A549 (cell line): ENCODE data around the gene SMIM20. TPM values are rescaled to one million over a fixed set of nuclear protein-coding genes. Genes with fewer than 3 reads are reported as not detected.
A peak's percentile ranks its signal among the peaks of the same experiment; 100 is the strongest.

Experiments
- ATAC-seq, 2 experiments: fragments of 200-7000 bp in 1 of 2; fragments of >200 bp in 1 of 2; cut with Nextera tagmentation in 1 of 2; cut with Tn5 transposase in 1 of 2; 3 replicates each; pipeline versions ENCODE4 v1.8.0 to v1.9.1; 2018 to 2020; ENCODE audit warnings: mild to moderate bottlenecking in 1 of 2, moderate library complexity in 1 of 2
- CTCF ChIA-PET: fragments of 300-600 bp; sonication (Branson Sonifier 250); formaldehyde crosslinking; extraction: SDS; loops from one replicate; lab custom pipeline; 2021; ENCODE audit warnings: antibody characterized with exemption, inconsistent platforms; lab: Yijun Ruan, JAX
- POLR2A ChIA-PET: fragments of 350-600 bp; formaldehyde crosslinking; extraction: SDS; loops from one replicate; lab custom pipeline; 2021; ENCODE audit warnings: antibody characterized with exemption, inconsistent platforms; lab: Yijun Ruan, JAX
- DNase-seq, 2 experiments: peaks; one replicate each; pipeline versions ENCODE4 v3.0.0 to v3.0.0-alpha.2; 2011 to 2016; ENCODE audit warnings: low read depth in 1 of 2, low spot score in 1 of 2
- FAIRE-seq: peaks from 2 replicates; lab custom pipeline; 2011; peaks lifted over from hg19 to GRCh38; lab: Jason Lieb, UNC
- H3K27ac ChIP-seq, 2 experiments: fragments of >200 bp; sonication (Bioruptor Twin); formaldehyde crosslinking; 3 replicates each; pipeline ENCODE4 v1.5.1; 2016 to 2017
- H3K4me1 ChIP-seq: fragments of >200 bp; sonication (Bioruptor Twin); formaldehyde crosslinking; 3 replicates; pipeline ENCODE4 v1.6.1; 2016
- H3K4me2 ChIP-seq: fragments of >200 bp; sonication (Bioruptor Twin); formaldehyde crosslinking; 3 replicates; pipeline ENCODE4 v1.6.1; 2016
- H3K4me3 ChIP-seq: fragments of >200 bp; sonication (Bioruptor Twin); formaldehyde crosslinking; 3 replicates; pipeline ENCODE4 v1.5.1; 2016
- H3K9me3 ChIP-seq: fragments of >200 bp; sonication (Bioruptor Twin); formaldehyde crosslinking; 3 replicates; pipeline ENCODE4 v1.6.1; 2016
- CTCF ChIP-seq: fragments of >200 bp; sonication (Bioruptor Twin); formaldehyde crosslinking; IDR thresholded peaks from 3 replicates; pipeline ENCODE4 v1.5.1; 2016
- ELK1 ChIP-seq: fragments of 150-350 bp; IDR thresholded peaks from 2 replicates; pipeline ENCODE4 v1.6.1; 2014; ENCODE audit warnings: low read depth, mild to moderate bottlenecking, low read length
- EP300 ChIP-seq, 2 experiments: fragments of >200 bp; sonication (Bioruptor Twin); formaldehyde crosslinking; IDR thresholded peaks; 2 replicates in 1 of 2; 3 replicates in 1 of 2; pipeline ENCODE4 v1.6.1; 2016 to 2017
- FOSB ChIP-seq: fragments of 250-450 bp; sonication (Bioruptor Pico); IDR thresholded peaks from 2 replicates; pipeline ENCODE4 v1.5.0; 2020; ENCODE audit warnings: mild to moderate bottlenecking, moderate library complexity
- FOSL2 ChIP-seq, 2 experiments: fragments of 450-650 bp in 1 of 2; fragments of >200 bp in 1 of 2; sonication (Bioruptor Twin) in 1 of 2; formaldehyde crosslinking; IDR thresholded peaks; 2 replicates each; pipeline versions ENCODE4 v1.5.0 to v1.6.1; 2016 to 2020; ENCODE audit warnings: mild to moderate bottlenecking in 1 of 2, moderate library complexity in 1 of 2
- HEYL ChIP-seq: fragments of 250-450 bp; sonication (Bioruptor Pico); IDR thresholded peaks from 2 replicates; pipeline ENCODE4 v1.8.0; 2021; ENCODE audit warnings: mild to moderate bottlenecking, moderate library complexity
- JUN ChIP-seq, 2 experiments: fragments of >200 bp; sonication (Bioruptor Twin); formaldehyde crosslinking; IDR thresholded peaks; 2 replicates in 1 of 2; 3 replicates in 1 of 2; pipeline ENCODE4 v1.6.1; 2016 to 2017
- JUNB ChIP-seq: fragments of >200 bp; sonication (Bioruptor Twin); formaldehyde crosslinking; IDR thresholded peaks from 2 replicates; pipeline ENCODE4 v1.6.1; 2016
- KDM1A ChIP-seq: fragments of 200-600 bp; sonication (generic); IDR thresholded peaks from 2 replicates; pipeline ENCODE4 v1.6.1; 2016; ENCODE audit warnings: low read depth, mild to moderate bottlenecking
- KDM5A ChIP-seq: fragments of 200-600 bp; sonication (generic); IDR thresholded peaks from 2 replicates; pipeline ENCODE4 v1.6.1; 2016; ENCODE audit warnings: antibody characterized with exemption, mild to moderate bottlenecking
- MAFK ChIP-seq: fragments of 450-650 bp; IDR thresholded peaks from 2 replicates; pipeline ENCODE4 v1.6.1; 2014; ENCODE audit not compliant: partially characterized antibody
- NFE2L2 ChIP-seq: fragments of 150-350 bp; conservative IDR thresholded peaks from 2 replicates; pipeline ENCODE4 v1.6.1; 2014; ENCODE audit warnings: low read length
- NPAS2 ChIP-seq: fragments of 250-450 bp; sonication (Bioruptor Pico); IDR thresholded peaks from 2 replicates; pipeline ENCODE4 v1.8.0; 2022; ENCODE audit warnings: mild to moderate bottlenecking, moderate library complexity, borderline replicate concordance
- PBX3 ChIP-seq: IDR thresholded peaks from 2 replicates; pipeline ENCODE4 v1.6.1; 2012
- RAD21 ChIP-seq, 2 experiments: fragments of >200 bp in 1 of 2; sonication (Bioruptor Twin) in 1 of 2; formaldehyde crosslinking in 1 of 2; IDR thresholded peaks in 1 of 2; conservative IDR thresholded peaks in 1 of 2; 2 replicates in 1 of 2; 3 replicates in 1 of 2; pipeline ENCODE4 v1.6.1; 2012 to 2018; ENCODE audit warnings: inconsistent platforms in 1 of 2
- RARB ChIP-seq: fragments of 250-450 bp; sonication (Bioruptor Pico); IDR thresholded peaks from 2 replicates; pipeline ENCODE4 v1.8.0; 2021; ENCODE audit warnings: mild to moderate bottlenecking, moderate library complexity
- RFX5 ChIP-seq: fragments of 450-650 bp; IDR thresholded peaks from 2 replicates; pipeline ENCODE4 v1.7.1; 2014; ENCODE audit warnings: antibody characterized with exemption, mild to moderate bottlenecking, moderate library complexity
- SMC3 ChIP-seq: fragments of >200 bp; sonication (Bioruptor Twin); formaldehyde crosslinking; IDR thresholded peaks from 3 replicates; pipeline ENCODE4 v1.6.1; 2018; ENCODE audit warnings: inconsistent platforms
- SREBF2 ChIP-seq: fragments of 450-650 bp; IDR thresholded peaks from 2 replicates; pipeline ENCODE4 v1.6.1; 2014; ENCODE audit warnings: mild to moderate bottlenecking, moderate library complexity
- WGBS: methylation state at CpG from one replicate; pipeline ENCODE4 v1.1.6; 2017; ENCODE audit errors: missing lambda C conversion rate; 5-methylcytosine and 5-hydroxymethylcytosine counted together
- polyA plus RNA-seq, 4 experiments: library from polyadenylated mRNA; depleted of rRNA in 3 of 4; stranded (reverse); fragments of >200 nt; fragmentation: RNase III in 1 of 4; extraction: RNeasy Plus Mini Kit Qiagen cat#74134 plus additional on column Dnase treatment in 1 of 4; gene quantifications; 2 replicates in 3 of 4; 3 replicates in 1 of 4; pipeline ENCODE4 v1.2.3, GENCODE V29; 2011 to 2017
- TF ChIP-seq, protein P1 (sequence below): IDR thresholded peaks from 2 replicates; pipeline ENCODE4 v1.6.1; 2012

Gene SMIM20
- polyA plus RNA-seq, 2 of the 4 experiments (the other 2 are of a cell fraction) = 32.9 to 50.5 TPM

- FAIRE-seq = no peak
- CTCF ChIA-PET = no interaction called here
- TF ChIP-seq FOSL2 (IDR thresholded peaks at IDR 0.05) = no peak
- TF ChIP-seq FOSL2 (CRISPR knock-in tag; IDR thresholded peaks at IDR 0.05) = peak; percentile 3; the same call in 1 of the 2 replicates
- TF ChIP-seq FOSB = no peak
- TF ChIP-seq, all 56 proteins: peak for 1
Observed at GRCh38 chr4:25916870-25917269, 2.9 kb downstream of the SMIM20 start.

GRCh38 chr4:25919676-25920075 is 5.7 kb downstream of the SMIM20 start:
- ChIA-PET POLR2A (no interaction called here), CTCF (interaction anchor here (1.7 kb wide), 1 partner anchor 11 kb away, joined by 4 read pairs; no protein-coding TSS in a partner anchor)
- peak; percentile 33 for TF ChIP-seq MAFK
- no peak for TF ChIP-seq SREBF2
- TF ChIP-seq KDM5A = no peak
- peak; percentile 34; the same call in 1 of the 2 replicates for TF ChIP-seq NFE2L2
- TF ChIP-seq EP300 (IDR thresholded peaks at IDR 0.05) = no peak
- FAIRE-seq = no peak
- H3K4me3 ChIP-seq = no peak overlapping the region
- H3K4me2 ChIP-seq = 0 out of 3 replicates have a peak overlapping the region, but pooled peaks have one; percentile 18
- peaks cover 16% of the 10 kb centered on the region for H3K4me1 ChIP-seq
- no peak for DNase-seq
- H3K27ac ChIP-seq = peak overlapping the region in 1 of 2 experiments; percentile 41; a peak in 1 of 6 replicates
- 77% methylated on average over 5 of the region's 5 CpGs for WGBS
- H3K9me3 ChIP-seq = no peaks in the 10 kb centered on the region
- no peak for ATAC-seq

More at GRCh38 chr4:25916870-25917269, 2.9 kb downstream of the SMIM20 start:
- Histone ChIP-seq H3K4me3 (no peak overlapping the region), H3K4me1 (peaks cover 18% of the 10 kb centered on the region), H3K9me3 (no peaks in the 10 kb centered on the region), H3K4me2 (no peak overlapping the region), H3K27ac (no peak overlapping the region)
- WGBS = 71% methylated on average over 1 of the region's 1 CpG
- DNase-seq = no peak
- POLR2A ChIA-PET = no interaction called here
- ATAC-seq = no peak

- no peak for ATAC-seq
- TF ChIP-seq SMC3 (no peak), ELK1 (no peak), FOSL2 (IDR thresholded peaks at IDR 0.05) (no peak), FOSL2 (CRISPR knock-in tag; IDR thresholded peaks at IDR 0.05) (no peak), RFX5 (no peak), PBX3 (no peak), KDM1A (no peak), JUN (IDR thresholded peaks at IDR 0.05) (no peak), SREBF2 (no peak), JUNB (no peak), RARB (CRISPR knock-in tag) (no peak), CTCF (no peak), NPAS2 (CRISPR knock-in tag) (no peak), RAD21 (conservative IDR thresholded peaks at IDR 0.05 in 1 of 2, IDR thresholded peaks at IDR 0.05 in 1 of 2) (no peak), HEYL (CRISPR knock-in tag) (no peak)
- TF ChIP-seq, protein P1, sequence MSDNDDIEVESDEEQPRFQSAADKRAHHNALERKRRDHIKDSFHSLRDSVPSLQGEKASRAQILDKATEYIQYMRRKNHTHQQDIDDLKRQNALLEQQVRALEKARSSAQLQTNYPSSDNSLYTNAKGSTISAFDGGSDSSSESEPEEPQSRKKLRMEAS = no peak
- WGBS = 94% methylated on average over 1 of the region's 1 CpG
- Histone ChIP-seq H3K27ac (no peak overlapping the region), H3K9me3 (no peaks in the 10 kb centered on the region), H3K4me1 (peaks cover 7% of the 10 kb centered on the region), H3K4me3 (no peak overlapping the region), H3K4me2 (no peak overlapping the region)
- CTCF ChIA-PET = no interaction called here
- FAIRE-seq = no peak
- no peak for DNase-seq
- POLR2A ChIA-PET = no interaction called here
Observed at GRCh38 chr4:25921922-25922321, 7.9 kb downstream of the SMIM20 start.
